Measurements from ENCODE around the gene SNRPF.
"Not testable (repeated sequence)": the region's sequence is repeated elsewhere in the genome, so short reads cannot be mapped to it uniquely, and the experiment has no call there.

Gene SNRPF
- total RNA-seq: 17.1 to 19.5 reads per million in 2 donors

DNA sequence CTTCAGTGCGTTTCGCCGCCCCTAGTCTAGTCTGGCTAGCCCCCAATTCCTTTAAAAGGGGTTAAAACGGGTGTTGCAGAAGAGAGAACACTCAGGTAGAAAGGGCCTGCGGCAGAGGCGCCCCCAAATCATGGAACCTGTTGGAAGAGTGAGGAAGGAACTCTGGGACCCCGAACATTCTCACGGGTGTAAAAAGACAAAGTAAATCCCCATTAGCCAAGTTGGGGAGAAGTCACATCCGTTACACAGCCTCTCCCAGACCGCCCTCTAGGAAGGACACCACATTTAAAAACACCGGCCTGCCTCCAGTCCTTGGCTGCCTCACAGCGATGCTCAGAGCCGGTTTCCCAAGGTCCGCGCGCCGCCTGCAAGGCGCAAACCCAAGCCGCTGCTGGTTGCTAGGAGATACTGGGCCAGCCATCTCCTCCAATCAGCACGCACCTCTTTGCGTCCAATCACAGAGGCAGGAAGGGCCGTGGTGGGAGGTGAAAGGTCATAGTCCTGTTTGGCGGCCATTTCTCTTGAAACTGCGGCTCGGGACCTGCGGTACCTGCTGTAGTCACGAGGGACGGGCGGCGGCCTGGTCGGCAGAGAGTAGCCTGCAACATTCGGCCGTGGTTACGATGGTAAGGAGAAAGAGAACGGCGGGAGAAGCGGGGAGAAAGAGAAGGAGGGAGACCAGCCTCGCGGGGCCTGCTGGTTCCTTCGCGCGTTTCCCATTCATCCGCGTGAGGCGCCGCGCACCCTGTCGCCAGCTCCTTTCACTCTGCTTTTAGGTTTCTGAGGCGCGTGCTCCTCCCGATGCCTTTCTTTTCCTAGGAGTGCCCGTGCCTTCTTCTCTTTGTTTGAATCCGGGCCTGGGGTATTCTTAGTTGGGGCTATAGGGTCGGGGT, at the start of gene SNRPF:
Gene SNRPF (plus strand): TSS at position 502 of the 893 bp plus-strand sequence. CDS start 122 bp downstream, at position 624.
- DNase-seq: peak; percentile 74 to 94 (median 88)

DNA sequence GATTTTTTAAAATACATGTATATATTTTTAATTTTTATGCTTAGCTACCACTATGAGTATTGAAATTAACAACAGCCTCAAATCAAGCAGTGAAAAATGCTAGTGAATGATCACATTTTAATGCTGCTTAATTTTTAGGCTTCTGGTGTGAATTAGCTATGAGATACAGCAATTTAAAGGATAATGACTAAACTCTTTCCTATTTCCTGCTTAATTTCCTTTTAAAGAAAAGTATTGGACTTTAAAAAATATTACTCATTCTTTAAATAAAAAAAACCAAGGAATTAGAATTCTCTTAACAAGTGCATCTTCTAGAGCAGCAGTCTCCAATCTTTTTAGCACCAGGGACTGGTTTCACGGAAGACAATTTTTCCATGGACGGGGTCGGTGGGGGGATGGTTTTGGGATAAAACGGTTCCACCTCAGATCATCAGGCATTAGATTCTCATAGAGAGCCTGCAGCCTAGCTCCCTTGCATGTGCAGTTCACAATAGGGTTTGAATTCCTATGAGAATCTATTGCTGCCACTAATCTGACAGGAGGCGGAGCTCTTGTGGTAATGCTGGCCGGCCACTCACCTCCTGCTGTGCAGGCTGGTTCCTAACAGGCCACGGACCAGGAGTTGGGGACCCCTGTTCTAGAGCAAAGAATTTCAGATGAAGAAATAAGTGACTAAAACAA, 49.6 kb upstream of the SNRPF start:
- DNase-seq: no peak

DNA sequence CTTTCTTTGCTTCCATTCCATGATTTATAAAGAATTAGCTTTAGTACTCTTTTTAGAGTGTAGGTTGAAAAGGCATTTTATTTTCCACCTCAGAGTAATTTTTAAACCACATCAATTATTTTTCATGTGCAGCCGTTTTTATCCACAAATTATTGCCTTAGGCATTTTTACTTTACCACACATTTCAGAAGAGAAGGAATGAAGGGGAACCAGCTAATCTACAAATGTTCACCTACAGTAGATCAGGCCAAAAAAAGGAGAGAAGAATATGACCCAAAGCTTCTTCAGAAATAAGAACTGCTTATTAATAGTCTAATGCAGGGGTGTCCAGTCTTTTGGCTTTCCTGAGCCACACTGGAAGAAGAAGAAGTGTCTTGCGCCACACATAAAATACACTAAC, 48.3 kb upstream of the SNRPF start:
- DNase-seq: no peak

DNA sequence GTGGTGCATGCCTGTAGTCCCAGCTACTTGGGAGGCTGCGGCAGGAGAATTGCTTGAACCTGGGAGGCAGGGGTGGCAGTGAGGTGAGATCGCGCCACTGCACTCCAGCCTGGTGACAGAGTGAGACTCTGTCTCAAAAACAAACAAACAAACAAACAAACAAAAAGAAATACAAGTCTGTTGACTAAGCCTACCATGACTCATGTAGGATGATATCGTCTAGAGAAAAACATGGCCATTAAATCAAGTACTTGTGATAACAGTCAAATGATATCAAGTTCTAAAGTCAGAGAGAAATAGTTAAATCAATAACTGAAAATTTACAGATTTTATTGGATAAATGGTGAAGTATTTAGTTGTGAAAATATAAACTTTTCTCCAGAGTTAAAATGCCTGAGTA, 46.6 kb upstream of the SNRPF start:
- DNase-seq: not testable (repeated sequence)

DNA sequence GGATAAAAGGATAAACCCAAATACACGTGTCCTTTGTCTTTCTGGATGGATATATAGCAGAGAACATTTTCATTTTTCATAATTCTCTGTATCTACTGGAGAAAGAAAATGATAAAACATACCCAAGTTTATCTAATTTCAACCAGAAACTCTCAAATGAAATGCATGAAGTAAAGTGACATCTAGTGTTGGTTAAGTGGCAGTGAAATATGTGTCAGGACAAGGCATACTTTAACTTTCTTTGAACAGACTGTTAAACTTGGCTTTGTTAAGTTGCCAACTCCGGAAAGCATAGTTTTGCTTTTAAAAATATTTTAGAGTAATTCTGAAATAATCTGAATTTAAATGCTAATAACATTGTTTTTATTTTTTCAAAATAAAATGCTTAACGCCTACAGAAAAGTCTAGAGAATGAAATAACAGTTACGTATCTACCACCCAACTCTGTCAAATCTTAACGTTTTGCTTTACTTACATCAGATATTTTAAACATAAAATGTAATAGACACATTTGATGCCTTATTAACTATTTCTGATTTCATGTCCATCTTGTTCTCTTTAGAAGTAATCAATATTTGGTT, 43.0 kb upstream of the SNRPF start:
- DNase-seq: peak in 1 of 5 experiments; percentile 11

DNA sequence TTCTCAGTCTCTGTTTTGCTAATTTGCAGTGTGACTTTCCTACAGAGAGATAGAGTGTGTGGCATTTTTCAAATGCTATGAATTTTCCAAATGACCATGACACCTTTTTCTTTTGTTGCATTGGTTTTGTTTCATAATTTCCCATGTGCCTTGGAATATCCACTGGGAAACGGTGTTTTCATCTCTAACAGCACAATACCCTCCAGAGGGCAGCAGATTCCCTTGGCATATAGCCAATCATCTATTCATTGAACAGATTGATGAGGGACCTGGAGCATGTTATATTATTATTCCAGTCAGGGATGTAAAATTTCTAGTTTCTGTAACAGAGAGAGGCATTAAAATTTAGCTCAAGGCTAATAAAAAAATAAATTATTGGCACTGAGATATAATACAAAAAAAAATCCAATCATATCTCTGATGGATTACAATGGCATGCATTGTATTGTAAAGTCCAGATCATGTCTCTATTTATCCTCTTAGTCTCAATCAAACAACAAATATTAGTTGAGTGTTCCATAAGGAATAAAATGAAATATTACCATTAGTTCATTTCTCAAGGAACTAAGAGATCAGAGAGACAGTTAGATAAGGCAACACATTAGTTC, 38.6 kb upstream of the SNRPF start:
- DNase-seq: no peak

DNA sequence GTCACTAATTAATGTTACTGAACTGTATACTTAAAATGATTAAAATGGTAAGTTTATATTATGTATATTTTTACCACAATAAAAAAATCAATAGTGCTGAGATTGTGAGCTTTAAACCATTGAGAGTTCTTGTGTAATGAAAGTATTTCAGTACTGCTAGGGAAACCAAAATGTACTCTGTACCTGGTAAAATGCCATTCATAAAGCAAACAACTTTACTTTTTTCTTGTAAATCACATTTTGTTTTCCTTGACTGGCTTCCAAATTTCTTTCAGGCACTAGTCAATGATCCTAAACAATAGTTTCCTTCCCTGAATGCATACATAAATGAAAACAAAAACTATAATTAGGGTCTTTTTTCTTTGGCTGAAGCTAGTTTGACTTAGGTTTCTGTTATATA, 29.4 kb upstream of the SNRPF start:
- no peak for DNase-seq

DNA sequence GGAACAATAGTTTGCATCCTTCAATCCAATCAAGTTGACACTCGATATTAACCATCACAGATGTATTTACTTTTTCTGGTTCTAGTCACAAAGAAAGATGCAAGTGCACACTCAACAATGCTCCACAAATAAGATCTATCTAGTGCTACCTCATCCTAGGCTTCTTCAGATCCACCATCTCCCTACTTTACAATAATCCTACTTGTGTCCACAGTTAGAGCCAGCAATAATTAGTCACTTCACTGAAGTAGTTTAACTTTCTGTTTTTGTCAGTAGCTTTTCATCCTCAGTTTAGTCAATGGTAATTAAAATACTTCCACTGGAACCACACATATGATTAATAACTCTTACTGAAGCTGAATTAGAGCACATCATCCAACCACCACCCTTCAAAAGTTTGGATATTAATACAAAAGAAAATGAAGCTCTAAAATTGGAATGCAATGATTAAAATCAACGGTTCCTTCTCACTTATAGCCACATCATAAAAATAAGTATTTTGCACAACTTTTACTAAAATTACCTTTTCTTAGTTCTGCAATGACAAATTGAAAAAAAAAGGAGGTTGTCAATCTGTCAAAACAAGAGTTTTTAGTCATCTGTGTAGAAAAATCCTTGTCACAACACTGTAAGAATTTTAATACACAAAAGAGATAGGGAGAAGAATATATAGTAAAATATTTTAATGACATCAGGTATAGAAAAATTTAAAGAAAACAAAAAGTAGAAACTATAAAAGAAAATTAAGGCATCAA, 28.2 kb upstream of the SNRPF start:
- DNase-seq: no peak

DNA sequence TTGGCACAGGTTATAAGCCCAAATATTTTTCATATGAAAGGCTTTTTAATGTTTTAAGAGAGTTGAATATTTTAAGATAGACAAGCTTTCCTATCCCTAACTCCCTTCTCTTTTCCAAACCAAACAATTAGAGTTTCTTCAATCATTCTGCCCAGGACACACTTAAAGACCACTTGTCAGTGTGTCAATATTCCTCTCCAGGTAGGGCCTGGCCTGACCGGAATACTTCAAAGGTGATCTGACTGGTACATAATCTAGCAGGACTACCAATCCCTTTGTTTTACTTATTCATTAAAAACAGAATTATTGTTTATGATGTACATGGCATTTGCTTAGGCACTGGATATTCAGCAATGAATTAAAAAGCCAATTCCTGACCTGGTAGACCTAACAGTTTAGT, 24.2 kb upstream of the SNRPF start:
- DNase-seq: no peak

DNA sequence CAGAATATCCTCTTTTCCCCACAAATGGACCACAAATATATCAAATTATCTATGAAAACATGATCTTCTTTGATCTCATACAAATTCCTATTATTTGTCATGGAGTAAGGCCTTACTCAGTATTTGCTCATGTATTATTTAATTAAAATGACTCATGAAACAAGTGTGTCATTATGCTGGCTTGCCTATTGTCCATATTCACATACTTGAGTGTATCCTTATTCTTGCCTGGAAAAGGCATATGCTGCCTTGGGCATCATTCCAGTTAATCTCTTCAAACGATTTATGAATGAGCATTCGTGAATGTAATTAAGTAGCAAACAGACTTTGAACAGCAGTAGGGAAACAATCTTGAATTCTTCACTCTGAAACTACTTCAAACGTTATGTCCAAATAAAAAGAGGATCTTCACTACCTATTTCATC, 22.6 kb upstream of the SNRPF start:
- DNase-seq: no peak

DNA sequence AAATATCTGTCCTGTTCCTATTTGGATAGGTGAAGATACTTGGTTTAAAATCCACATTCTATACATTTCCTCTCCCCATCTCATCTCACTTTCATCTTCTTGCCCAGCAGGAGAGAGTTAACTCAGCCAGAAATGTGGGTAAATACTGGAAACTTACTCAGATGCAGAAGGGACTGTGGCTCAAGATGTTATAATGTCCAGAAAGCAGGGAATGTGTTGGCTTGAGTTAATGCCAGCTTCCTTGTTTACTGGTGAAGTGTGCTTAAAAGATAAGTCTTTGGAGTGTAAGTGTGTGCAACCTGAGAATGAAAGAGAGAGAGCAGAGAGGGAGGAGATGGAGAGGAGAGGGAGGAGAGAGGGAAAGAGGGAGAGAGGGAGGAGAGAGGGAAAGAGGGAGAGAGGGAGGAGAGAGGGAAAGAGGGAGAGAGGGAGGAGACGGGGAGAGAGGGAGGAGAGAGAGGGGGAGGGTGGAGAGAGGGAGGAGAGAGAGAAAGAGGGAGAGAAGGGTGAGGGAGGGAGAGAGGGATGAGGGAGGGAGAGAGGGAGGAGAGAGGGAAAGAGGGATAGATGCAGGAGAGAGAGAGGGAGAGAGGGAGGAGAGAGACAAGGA, 22.0 kb upstream of the SNRPF start:
- no peak for DNase-seq

DNA sequence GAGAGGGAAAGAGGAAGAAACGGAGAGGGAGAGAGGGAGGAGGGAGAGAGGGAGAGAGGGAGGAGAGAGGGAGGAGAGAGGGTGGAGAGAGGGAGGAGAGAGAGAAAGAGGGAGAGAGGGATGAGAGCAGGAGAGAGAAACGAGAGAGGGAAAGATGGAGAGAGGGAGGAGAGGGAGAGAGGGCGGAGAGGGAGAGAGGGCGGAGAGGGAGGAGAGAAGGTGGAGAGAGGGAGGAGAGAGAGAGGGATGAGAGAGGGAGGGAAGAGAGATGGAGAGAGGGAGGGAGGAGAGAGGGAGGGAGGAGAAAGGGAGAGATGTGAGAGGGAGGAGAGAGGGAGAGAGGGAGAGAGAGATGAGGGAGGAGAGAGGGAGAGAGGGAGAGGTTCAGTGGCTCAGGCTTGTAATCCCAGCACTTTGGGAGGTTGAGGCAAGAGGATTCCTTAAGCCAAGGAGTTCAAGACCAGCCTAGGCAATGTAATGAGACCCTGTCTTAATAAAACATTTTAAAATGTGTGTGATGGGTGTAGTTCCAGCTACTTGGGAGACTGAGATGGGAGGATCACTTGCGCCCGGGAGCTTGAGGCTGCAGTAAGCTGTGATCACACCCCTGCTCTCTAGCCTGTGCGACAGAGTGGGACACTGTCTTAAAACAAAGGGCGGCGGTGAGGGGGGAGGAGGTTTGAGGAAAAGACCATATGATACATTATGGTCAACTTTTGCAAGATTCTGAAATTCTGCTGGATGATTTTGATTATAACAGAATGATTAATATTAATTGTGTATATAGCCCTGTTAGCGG, 21.3 kb upstream of the SNRPF start:
- DNase-seq: no peak

DNA sequence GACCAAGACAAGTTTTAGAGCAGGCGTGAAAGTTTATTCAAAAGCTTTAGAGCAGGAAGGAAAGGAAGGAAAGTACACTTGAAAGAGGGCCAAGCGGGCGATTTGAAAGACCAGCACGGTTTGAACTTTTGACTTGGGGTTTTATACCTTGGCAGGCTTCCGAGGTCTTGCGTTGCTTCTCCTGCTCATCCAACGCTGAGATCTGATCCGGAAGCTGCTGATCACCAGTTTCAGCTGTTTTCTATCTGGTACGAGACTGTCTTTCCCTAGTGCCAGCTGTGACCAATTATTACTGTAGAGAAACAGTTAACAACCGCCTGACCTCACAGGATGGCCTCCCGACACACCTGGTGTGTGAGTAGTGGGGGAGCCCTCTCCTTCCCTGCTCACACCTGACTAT, 20.6 kb upstream of the SNRPF start:
- DNase-seq: no peak

DNA sequence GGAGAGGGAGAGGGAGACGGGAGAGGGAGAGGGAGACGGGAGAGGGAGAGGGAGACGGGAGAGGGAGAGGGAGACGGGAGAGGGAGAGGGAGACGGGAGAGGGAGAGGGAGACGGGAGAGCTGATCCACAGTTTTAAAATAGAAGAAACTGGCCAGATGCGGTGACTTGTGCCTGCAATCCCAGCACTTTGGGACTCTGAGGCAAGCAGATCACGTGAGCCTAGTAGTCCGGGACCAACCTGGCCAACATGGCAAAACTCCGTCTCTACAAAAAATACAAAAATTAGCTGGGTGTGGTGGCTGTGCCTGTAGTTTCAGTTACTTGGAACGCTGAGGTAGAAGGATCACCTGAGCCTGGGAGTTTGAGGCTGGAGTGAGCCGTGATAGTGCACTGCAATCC, 16.3 kb upstream of the SNRPF start:
- DNase-seq: not testable (repeated sequence)

DNA sequence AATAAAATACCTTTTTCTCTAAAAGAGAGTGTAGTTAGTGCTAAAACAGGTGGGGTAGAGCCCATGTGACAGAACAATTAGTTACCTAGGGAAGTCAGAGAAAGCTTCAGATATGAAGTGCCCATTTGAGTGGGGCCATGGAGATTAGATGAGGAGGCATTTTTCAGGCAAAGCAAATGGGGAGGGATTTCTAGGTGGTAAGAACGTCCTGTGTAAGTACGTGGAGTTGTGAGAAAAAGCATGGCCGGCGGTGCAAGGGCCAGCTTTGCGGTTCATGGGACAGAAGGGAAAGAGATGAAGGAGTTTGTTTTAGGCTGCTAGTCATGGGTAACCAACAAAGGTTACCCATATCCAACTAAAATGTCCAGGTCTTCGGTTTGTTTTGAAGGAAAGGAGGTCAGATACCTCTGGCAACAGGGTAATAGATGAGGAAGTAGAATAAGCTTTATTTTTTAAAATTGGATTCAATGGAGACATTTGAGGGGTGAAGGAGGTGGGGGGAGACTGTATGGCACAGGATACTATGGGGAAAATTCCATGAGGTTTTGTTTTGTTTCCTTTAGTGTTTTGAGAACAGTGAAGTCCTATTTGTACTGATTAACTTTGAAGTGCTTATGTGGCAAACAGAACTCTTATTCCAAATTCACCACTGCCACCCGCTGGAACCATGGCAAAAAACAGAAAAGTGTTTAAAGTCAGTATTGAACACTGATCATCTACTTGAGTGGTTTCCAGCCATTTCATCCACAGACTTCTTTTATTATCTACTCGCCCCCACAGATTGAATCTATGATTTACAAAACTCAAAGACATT, 10.0 kb upstream of the SNRPF start:
- DNase-seq: peak in 1 of 5 experiments; percentile 19

DNA sequence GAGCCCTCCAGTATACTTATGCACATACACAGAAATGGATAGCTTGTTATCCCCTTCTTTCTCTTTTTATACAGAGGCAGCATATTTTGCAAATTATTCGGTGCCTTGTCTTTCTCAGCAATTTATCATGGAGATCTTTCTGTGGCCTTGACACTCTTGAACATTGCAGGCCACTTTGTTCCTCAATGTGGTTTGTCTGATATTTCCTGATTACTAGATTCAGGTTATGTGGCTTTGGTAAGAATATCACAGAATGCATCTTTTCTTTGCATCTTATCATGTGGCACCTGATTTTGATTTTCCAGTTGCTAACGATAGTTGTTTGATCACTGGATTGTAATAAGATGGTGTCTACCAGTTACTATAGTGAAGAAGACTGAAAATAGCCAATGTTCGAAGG, 7.1 kb upstream of the SNRPF start:
- peak in 2 of 5 experiments; percentile 8 to 60 for DNase-seq

DNA sequence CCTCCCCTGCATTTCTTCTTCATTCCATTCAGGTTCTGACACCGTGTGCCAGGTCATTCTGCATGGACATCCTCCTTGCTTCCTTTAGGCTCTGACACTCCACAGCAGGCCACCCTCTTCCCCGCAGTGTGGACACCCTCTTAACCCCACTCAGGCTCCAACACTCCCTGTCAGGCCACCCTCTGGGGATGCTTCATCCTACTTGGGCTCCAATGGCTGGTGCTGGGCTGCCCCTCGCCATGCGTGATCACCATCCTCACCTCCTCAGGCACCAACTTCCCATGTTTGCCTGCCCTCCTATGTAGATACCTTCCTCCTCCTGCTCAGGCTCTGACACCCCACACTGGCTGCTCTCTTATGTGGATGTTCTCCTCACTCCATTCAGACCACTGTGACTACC, 6.6 kb upstream of the SNRPF start:
- no peak for DNase-seq

DNA sequence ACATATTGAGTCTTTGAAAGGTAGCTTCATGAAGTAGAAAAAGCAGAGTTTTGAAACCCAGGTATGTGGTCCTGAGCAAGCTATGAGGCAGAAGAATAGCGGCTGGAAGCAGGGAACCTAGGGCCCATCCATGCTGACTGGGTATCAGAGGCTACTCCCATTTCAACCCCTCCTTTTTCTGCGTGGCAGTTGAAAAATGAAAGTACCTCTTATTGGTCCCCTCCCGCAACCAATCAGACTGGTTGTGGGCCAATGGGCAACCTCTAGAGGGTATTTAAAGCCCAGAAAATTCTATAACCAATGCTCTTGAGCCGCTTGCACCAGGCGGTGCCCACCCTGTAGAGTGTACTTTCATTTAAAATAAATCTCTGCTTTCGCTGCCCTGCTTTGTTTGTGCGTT, 1.6 kb upstream of the SNRPF start:
- DNase-seq: no peak

DNA sequence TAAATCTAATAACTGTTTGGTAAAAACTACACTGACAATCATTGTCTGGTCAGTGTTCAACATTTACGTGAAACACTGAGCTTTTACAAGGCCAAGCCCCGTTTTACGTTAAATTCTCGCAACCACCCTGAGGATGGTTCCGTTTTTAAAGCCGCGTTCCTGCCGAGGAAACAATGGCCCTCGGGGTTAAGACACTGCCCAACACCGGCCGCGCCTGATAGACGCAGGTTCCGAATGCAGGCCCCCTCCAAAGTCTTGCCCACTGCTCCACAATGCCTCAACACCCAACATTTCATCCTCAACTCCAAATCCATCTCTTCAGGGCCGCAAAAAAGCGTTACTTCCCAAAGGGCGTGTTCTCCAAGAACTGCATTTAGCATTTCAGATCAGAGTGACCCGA, 953 bp upstream of the SNRPF start:
- no peak for DNase-seq

DNA sequence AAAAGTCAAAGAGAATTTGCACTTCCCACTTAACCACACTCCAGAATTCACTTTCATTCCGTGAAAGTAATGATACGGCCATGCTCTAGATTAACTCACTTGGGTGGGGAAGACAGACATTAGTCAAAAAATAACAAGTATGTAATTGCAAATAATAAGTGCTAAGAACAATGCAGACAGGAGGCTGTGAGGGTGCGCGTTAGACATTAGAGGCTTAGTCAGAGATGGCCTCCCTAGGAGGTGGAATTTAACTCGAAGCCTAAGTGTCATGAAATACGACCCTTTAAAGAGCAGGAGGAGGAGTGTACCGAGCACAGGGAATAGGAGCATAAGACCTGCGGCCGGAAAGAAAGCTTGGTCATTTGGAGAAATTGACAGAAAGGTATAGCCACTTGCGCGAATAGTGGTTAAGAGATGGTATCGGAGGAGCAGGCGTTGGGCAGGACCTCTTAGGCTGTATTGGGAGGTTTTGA, 628 bp downstream of the SNRPF start:
- peak in 1 of 5 experiments; percentile 62 for DNase-seq

All from T-helper 2 cell (primary cell).